NCI-H1417 (cell line): ENCODE results near the gene KRT36.

Experiments
- DNase-seq, 3 experiments: peaks; one replicate each; lab custom pipeline; 2025; lab: John Stamatoyannopoulos, UW

KRT36 gene

GRCh38 chr17:41521574-41522261 lies 32.0 kb upstream of the KRT36 start:
- no peak for DNase-seq

DNA sequence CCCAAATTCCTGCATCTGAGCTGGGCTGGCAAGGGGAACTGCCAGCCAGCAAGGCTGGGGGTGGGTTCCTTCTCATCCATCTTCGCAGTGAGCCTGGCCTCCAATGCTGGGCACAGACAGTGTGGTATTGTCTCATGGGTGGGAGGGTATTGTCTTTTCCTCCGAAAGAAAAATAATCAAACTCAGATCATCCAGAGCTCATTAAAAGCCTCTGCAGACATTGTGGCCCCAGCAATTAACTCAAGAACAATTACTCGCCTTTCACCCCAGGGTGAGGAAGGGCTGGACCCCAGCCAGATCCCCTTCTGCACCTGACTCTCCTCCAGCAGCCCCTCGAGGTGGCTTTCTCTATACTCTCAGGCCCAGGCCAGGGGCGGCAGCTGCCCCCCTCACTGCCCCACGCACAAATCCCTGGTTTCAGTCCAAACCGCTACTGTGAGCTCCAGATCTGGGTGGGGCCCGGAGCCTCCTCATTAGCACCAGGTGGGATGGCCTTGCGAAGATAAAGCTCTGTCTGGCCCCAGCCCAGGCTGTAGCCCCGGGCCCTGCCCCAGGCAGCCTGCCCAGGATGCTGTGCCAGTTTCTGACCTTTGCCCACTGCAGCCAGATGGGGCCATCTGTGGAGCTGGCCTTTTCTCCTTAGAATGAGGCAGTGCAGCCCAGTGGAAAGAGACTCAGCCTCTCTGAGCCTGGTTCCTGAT lies 31.3 kb upstream of the KRT36 start:
- peak in 2 of 3 experiments; percentile 79 to 91 for DNase-seq

GRCh38 chr17:41519501-41520224 lies 30.0 kb upstream of the KRT36 start:
- DNase-seq: peak in 2 of 3 experiments; percentile 85 to 95

- peak in 2 of 3 experiments; percentile 85 to 92 for DNase-seq
Measured at GRCh38 chr17:41518789-41519449, 29.2 kb upstream of the KRT36 start, which contains the start of gene KRT15. Gene KRT15, minus strand, starts transcription at chr17:41518890. Its CDS starts 63 bp downstream, at chr17:41518827.

DNA sequence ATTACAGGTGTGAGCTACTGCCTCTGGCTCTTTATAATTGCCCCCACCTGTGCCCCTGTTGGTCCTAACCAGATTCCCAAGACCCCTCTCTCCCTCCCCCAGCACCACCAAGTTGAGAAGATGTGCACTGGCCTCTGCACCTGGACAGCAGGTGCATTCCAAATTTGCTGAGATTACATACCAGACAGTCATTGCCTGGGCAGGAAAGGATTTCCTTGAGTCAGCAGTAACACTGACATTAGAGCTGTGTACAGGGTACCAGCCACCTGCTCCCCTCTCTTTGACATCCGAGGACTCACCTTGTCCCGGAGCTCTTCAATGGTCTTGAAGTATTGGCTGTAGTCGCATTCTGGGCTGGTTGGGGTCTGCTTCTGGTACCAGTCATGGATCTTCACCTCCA lies 28.3 kb upstream of the KRT36 start:
- DNase-seq: peak in 1 of 3 experiments; percentile 47

- DNase-seq: no peak
Measured at GRCh38 chr17:41516830-41517283, 27.1 kb upstream of the KRT36 start.

DNA sequence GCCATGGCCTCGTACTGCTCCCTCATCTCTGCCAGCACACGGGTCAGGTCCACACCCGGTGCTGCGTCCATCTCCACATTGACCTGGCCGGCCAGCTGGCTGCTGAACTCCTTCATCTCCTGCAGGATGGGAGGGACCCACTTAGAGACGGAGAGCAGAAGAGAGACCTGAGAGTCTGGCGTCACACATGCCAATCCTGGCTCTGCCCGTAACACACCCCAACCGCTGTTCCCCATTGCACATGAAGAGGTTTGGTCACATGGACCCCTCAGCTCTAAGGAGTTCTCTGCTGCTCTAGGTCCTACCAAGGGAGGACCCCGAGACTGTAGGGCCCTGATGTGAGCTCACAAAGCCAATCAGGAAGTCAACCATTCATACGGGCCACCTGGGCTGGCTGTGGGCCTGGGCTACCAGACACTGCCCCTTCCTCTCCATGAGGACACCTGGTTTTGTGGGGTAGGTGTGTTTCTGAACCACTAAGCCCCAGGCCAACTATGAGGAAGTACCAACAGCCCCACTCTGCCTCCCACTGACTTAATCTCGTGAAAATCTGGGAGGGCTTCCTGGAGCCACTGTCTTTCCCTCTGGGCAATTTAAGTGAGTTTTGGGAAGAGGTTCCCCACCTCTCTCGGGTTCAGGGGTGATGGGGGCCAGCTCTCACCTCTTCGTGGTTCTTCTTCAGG lies 26.6 kb upstream of the KRT36 start:
- DNase-seq: no peak

GRCh38 chr17:41513168-41513547 lies 23.4 kb upstream of the KRT36 start:
- peak in 2 of 3 experiments; percentile 87 to 96 for DNase-seq

DNA sequence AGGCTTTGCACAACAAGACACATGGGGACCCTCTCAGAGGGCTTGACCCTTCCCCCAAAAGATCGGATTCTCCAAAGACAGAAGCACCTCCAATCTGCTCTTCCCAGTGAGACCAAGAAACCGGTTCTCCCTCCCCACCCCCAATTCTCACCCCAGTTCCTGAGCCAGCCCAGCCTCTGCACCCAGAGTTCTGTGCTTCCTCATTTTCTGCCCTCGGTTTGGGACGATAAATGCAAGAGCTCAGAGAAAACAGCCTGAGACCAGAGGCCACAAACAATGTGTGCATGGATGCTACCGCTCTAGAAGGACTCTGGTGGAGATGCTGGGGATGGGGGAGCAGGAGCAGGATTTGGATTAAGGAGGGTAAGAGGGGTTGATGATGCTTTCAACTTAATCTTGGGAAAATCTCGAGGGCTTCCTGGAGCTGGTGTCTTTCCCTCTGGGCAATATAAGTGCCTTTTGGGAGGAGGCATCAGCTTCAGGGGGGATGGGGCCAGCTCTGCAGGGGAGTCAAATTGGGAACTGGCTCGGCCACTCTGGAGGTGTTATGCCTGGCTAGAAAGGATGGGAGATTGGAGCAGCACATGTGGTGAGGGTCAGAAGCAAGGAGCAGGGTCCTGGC lies 22.9 kb upstream of the KRT36 start:
- no peak for DNase-seq

DNA sequence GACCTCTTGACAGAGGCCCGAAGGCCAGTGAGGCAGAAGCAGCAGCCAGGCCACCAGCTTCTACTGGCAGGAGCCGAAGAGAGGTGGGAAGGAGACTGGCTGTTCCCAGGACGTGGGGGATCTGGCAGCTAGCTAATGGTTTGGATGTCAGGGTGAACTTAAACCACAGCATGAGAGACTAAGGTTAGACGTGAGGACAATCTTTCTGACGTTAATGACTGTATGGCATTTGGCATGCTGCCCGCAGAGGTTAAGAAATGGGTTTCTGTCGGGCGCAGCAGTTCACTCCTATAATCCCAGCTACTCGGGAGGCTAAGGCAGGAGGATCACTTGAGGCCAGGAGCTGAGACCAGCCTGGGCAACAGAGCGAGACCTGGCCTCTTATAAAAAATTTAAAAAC lies 22.0 kb upstream of the KRT36 start:
- DNase-seq: no peak

DNA sequence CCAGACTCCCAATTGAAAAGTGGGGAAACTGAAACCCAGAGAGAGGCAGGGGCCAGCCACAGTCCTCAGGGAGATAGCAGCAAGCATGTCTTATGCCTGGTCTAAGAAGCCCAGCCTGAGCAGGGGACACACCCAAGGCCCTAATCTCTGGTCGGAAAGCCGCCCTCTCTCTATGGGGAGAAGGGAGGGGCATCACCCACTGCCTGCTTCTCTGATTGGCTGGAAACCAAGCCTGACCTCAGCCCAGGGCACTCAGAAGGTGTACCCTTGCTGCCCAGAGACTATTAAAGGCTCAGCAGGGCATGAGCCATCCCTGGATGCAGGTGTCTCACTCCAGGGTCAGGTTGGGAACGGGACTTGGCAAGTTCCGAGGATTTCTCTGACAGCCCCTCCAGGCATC lies 21.4 kb upstream of the KRT36 start:
- DNase-seq: peak in 2 of 3 experiments; percentile 65 to 78

GRCh38 chr17:41510251-41511065 lies 20.7 kb upstream of the KRT36 start:
- DNase-seq: peak in 2 of 3 experiments; percentile 65 to 78

DNA sequence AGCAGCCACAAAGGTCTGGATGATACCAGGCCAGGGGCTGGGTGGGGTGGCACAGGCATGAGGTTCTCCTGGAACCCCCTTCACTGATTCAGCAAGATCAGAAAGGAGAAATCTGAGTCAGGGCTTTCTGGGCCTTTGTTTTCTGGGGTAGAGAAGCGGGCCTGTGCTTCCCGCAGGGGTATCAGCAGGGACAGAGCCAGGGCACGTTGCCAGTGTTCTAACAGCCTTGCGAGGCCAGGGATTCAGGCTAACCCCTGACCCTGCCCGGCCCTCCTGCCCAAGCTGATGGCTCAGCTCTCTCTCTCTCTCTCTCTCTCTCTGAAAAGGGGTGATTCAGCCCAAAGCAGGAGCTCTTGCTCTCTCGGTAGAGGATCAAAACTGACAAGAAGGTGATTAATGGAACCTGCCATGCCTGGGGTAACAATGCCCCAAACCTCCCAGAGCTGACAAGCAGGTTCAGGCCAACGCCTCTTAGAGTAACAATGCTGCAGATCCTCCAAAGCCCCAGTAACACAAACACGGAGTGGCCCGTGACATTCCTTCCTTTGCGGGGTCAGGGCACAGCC lies 17.7 kb upstream of the KRT36 start:
- DNase-seq: no peak

DNA sequence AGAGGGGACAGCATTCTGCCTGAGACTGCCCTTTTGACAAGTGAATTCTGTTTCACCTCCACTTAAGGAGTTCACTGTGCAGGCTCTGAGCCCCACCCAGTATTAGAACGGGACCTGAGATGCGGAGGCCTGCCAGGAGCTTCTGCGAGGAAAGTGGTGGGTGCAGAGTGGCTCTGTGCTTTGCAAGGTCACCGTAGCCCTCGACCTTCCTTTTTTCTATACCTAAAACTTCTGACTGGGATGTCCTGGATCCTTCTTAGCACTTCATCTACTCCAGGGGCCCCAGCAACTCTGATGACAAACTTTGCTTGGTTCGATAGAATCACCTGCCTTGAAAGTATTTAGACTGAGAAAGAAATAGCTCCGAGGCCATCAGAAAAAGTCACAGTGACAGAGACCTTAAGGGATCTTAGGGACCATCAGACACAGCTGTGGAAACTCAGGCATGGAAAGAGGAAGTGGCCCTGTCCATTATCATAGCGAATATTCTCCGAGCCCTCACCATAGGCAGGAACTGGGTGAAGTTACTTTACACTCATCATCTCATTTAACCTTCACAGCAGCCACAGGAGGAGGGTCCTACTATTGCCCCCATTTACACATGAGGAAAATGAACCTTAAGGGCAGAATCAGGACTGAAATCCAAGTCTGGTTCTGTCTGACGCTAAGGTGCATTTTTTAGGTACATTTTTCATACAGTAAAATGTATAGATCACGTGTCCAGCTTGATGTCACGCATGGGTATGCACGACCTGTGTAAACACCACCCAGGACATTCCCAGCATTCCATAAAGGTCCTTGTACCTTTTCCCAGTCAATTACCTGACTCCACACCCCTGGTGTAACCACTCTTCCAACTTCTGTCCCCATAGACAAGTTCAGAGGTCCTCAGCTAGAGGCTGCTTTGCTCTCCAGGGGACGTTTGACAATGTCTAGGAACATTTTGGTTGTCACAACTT lies 16.4 kb upstream of the KRT36 start:
- DNase-seq: no peak

- no peak for DNase-seq
Measured at GRCh38 chr17:41505007-41505808, 15.5 kb upstream of the KRT36 start, which contains the start of gene KRT13. Gene KRT13, minus strand, starts transcription at chr17:41505612. Its CDS starts 62 bp downstream, at chr17:41505550.

DNA sequence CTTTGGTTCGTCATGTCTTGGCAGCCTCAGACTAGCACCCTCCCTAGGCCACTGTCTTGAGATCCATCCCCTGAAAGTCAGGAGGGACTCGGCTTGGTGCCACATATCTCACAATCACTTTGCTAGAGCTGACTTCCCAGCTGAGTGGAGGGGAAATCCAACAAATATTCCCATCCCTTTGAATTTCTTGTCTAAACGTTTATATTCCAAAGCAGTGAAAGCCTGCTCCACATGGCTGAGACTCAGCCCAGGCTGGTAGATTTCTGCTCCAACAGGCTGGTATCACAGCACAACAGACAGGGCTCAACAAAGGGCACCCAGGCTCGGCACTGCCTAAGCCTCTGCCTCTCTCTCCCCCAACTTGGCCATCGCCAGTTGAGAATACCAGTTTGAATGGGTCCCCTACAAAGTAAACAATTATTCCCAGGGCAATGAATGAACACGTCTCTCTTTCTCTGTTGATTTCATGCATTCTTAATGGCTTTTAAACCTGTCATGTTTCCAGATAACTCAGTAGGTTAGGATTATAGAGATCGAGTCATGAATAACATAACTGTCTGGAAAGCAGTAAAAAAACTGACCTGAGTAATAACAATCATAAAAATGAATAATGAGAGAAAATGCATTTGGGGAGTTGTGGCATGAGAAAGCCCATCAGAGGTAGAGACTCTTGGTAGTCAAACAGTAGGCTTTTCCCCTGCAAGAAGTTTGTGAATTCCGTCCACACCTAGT lies 14.7 kb upstream of the KRT36 start:
- DNase-seq: no peak

GRCh38 chr17:41503202-41503601 lies 13.5 kb upstream of the KRT36 start:
- DNase-seq: no peak
